Upper lobe of left lung (tissue), 6 donors: ENCODE data around the gene ARHGEF12. TPM values are rescaled to one million over a fixed set of nuclear protein-coding genes. Genes with fewer than 3 reads are reported as not detected.

ENCODE experiments used
- ATAC-seq, 2 donors: fragments of 200-7000 bp; cut with Tn5 transposase; one replicate each; pipeline ENCODE4 v1.9.1; 2022; ENCODE audit warnings: mild to moderate bottlenecking in 2 of 2, moderate library complexity in 2 of 2; ENCODE audit not compliant: low FRiP score in 2 of 2
- DNase-seq, 2 donors: peaks; one replicate each; pipeline ENCODE4 v3.0.0-alpha.2; 2019 to 2020
- H3K27ac ChIP-seq, 4 donors: fragments of 200-600 bp; sonication (generic); one replicate each; pipeline ENCODE4 v1.5.1; 2016 to 2019
- H3K27me3 ChIP-seq, 4 donors: fragments of 200-600 bp; sonication (generic); one replicate each; pipeline ENCODE4 v1.5.1; 2017 to 2019
- H3K36me3 ChIP-seq, 4 donors: fragments of 200-600 bp; sonication (generic); one replicate each; pipeline ENCODE4 v1.5.1; 2016 to 2019
- H3K4me1 ChIP-seq, 4 donors: fragments of 200-600 bp; sonication (generic); one replicate each; pipeline ENCODE4 v1.5.1; 2018 to 2019
- H3K4me3 ChIP-seq, 4 donors: fragments of 200-600 bp; sonication (generic); one replicate each; pipeline ENCODE4 v1.5.1; 2017 to 2019; ENCODE audit warnings: mild to moderate bottlenecking in 2 of 4, moderate library complexity in 1 of 4
- H3K9me3 ChIP-seq, 4 donors: fragments of 200-600 bp; sonication (generic); one replicate each; pipeline ENCODE4 v1.5.1; 2018 to 2019
- EP300 ChIP-seq, 4 donors: sonication (generic); formaldehyde crosslinking; IDR thresholded peaks; one replicate each; pipeline ENCODE4 v1.5.1; 2017; ENCODE audit warnings: antibody characterized with exemption in 4 of 4, control low read depth in 2 of 4
- POLR2A ChIP-seq, 4 donors: fragments of 450-650 bp; IDR thresholded peaks; one replicate each; pipeline ENCODE4 v1.5.1; 2016 to 2017; ENCODE audit warnings: antibody characterized with exemption in 4 of 4, mild to moderate bottlenecking in 2 of 4
- POLR2AphosphoS5 ChIP-seq, 2 donors: sonication (generic); formaldehyde crosslinking; IDR thresholded peaks; one replicate each; pipeline ENCODE4 v1.5.1; 2017; ENCODE audit warnings: antibody characterized with exemption in 2 of 2
- WGBS, 2 donors: methylation state at CpG; one replicate each; pipeline ENCODE4 v1.1.5; 2017 to 2018; 5-methylcytosine and 5-hydroxymethylcytosine counted together
- total RNA-seq, 6 donors: library from RNA; depleted of rRNA in 4 of 6; stranded (reverse); fragments of >200 nt in 4 of 6; gene quantifications; one replicate each; pipeline versions ENCODE4 v1.1.0 to v1.2.1, GENCODE V29; 2016 to 2021
- TF ChIP-seq, protein P1 (sequence below), 6 experiments: fragments of 450-650 bp in 4 of 6; fragments of 200-600 bp in 2 of 6; sonication (generic) in 2 of 6; IDR thresholded peaks; one replicate each; pipeline ENCODE4 v1.5.1; 2016 to 2019; ENCODE audit warnings: antibody characterized with exemption in 6 of 6
- donor health status: DM: no; HTN: no; CAD: no; lungs with moderate emphysema.
- donor health status: DM: no; HTN: yes; CAD: no; lungs with severe emphysema.

The ARHGEF12 gene
- total RNA-seq, 6 donors from 2014 or later = 90.1 to 170 (median 106) TPM

GRCh38 chr11:120386318-120386717, 50.1 kb downstream of the ARHGEF12 start:
- WGBS, 2 donors = 80 to 97% methylated on average over 1 of the region's 1 CpG
- TF ChIP-seq POLR2A (IDR thresholded peaks at IDR 0.05) = no peak
- TF ChIP-seq, protein P1, sequence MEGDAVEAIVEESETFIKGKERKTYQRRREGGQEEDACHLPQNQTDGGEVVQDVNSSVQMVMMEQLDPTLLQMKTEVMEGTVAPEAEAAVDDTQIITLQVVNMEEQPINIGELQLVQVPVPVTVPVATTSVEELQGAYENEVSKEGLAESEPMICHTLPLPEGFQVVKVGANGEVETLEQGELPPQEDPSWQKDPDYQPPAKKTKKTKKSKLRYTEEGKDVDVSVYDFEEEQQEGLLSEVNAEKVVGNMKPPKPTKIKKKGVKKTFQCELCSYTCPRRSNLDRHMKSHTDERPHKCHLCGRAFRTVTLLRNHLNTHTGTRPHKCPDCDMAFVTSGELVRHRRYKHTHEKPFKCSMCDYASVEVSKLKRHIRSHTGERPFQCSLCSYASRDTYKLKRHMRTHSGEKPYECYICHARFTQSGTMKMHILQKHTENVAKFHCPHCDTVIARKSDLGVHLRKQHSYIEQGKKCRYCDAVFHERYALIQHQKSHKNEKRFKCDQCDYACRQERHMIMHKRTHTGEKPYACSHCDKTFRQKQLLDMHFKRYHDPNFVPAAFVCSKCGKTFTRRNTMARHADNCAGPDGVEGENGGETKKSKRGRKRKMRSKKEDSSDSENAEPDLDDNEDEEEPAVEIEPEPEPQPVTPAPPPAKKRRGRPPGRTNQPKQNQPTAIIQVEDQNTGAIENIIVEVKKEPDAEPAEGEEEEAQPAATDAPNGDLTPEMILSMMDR (IDR thresholded peaks at IDR 0.05) = no peak
- TF ChIP-seq EP300 (IDR thresholded peaks at IDR 0.05) = no peak
- TF ChIP-seq POLR2AphosphoS5 (IDR thresholded peaks at IDR 0.05) = no peak
- Histone ChIP-seq H3K9me3 (no peaks in the 10 kb centered on the region), H3K4me3 (no peak overlapping the region), H3K36me3 (no peaks in the 10 kb centered on the region), H3K27ac (no peak overlapping the region), H3K27me3 (no peaks in the 10 kb centered on the region), H3K4me1 (peaks cover 13 to 43% (median 27%) of the 10 kb centered on the region in 4 donors)
- DNase-seq (no peak), ATAC-seq (no peak)

GRCh38 chr11:120386774-120387371, 50.7 kb downstream of the ARHGEF12 start:
- no peak for ATAC-seq

DNA sequence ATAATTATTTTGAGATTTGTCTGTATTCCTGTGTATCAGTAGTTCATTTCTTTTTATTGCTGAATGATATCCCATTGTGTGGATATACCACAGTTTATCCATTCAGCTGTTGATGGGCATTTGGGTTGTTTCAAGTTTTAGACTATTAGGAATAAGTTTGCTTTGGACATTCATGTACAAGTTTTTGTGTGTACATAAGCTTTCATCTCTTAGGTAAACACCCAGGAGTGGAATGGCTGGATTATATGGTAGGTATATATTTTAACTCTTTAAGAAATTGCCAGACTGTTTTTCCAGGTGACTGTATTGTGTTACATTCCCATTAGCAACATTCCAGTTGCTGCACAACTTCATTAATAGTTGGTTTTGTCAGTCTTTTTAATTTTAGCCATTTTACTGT, 52.0 kb downstream of the ARHGEF12 start:
- Histone ChIP-seq H3K27ac (no peak overlapping the region), H3K4me3 (no peak overlapping the region), H3K36me3 (no peaks in the 10 kb centered on the region), H3K27me3 (no peaks in the 10 kb centered on the region), H3K9me3 (no peaks in the 10 kb centered on the region), H3K4me1 (peaks cover 8 to 48% (median 33%) of the 10 kb centered on the region in 4 donors)
- ATAC-seq (no peak), DNase-seq (no peak)
- no peak for TF ChIP-seq POLR2AphosphoS5 (IDR thresholded peaks at IDR 0.05)
- no peak for TF ChIP-seq POLR2A (IDR thresholded peaks at IDR 0.05)
- no peak for TF ChIP-seq EP300 (IDR thresholded peaks at IDR 0.05)
- TF ChIP-seq, protein P1 (IDR thresholded peaks at IDR 0.05) = no peak

More at GRCh38 chr11:120386774-120387371, 50.7 kb downstream of the ARHGEF12 start:
- TF ChIP-seq, protein P1 (IDR thresholded peaks at IDR 0.05) = no peak
- TF ChIP-seq POLR2AphosphoS5 (IDR thresholded peaks at IDR 0.05) (no peak), EP300 (IDR thresholded peaks at IDR 0.05) (no peak), POLR2A (IDR thresholded peaks at IDR 0.05) (no peak)
- no peaks in the 10 kb centered on the region for H3K9me3 ChIP-seq
- H3K36me3 ChIP-seq = no peaks in the 10 kb centered on the region
- WGBS, 2 donors = 61 to 65% methylated on average over 2 of the region's 2 CpGs
- no peak overlapping the region for H3K27ac ChIP-seq
- H3K4me3 ChIP-seq = no peak overlapping the region
- peaks cover 10 to 45% (median 29%) of the 10 kb centered on the region in 4 donors for H3K4me1 ChIP-seq
- no peaks in the 10 kb centered on the region for H3K27me3 ChIP-seq
- DNase-seq = no peak

- 70 to 74% methylated on average over 5 of the region's 5 CpGs for WGBS, 2 donors
- TF ChIP-seq POLR2AphosphoS5 (IDR thresholded peaks at IDR 0.05) (no peak), POLR2A (IDR thresholded peaks at IDR 0.05) (no peak), EP300 (IDR thresholded peaks at IDR 0.05) (no peak)
- TF ChIP-seq, protein P1 (IDR thresholded peaks at IDR 0.05) = no peak
- DNase-seq (no peak), ATAC-seq (no peak)
- no peaks in the 10 kb centered on the region for H3K27me3 ChIP-seq
- peak overlapping the region in 2 of 4 donors; percentile 15 to 32 for H3K27ac ChIP-seq
- no peaks in the 10 kb centered on the region for H3K36me3 ChIP-seq
- H3K4me3 ChIP-seq = no peak overlapping the region
- no peaks in the 10 kb centered on the region for H3K9me3 ChIP-seq
- H3K4me1 ChIP-seq = peaks cover 3 to 41% (median 29%) of the 10 kb centered on the region in 4 donors
Observed at GRCh38 chr11:120389693-120390584, 53.7 kb downstream of the ARHGEF12 start.
